Anterior cingulate cortex (tissue), 58 donors: ENCODE results near the gene TP63.

ENCODE experiments used
- DNase-seq, 58 donors: peaks; one replicate each; lab custom pipeline; 2025; lab: John Stamatoyannopoulos, UW

Gene TP63

GRCh38 chr3:189902230-189903186, 271.3 kb downstream of the TP63 start:
- DNase-seq, result no peak

- no peak for DNase-seq
These were observed 272.5 kb downstream of the TP63 start for GRCh38 chr3:189903562-189904250.

GRCh38 chr3:189907803-189908202, 276.6 kb downstream of the TP63 start:
- no peak for DNase-seq

- no peak for DNase-seq
These were observed 277.5 kb downstream of the TP63 start for GRCh38 chr3:189908646-189909045.

- no peak for DNase-seq
These were observed 277.9 kb downstream of the TP63 start for GRCh38 chr3:189909139-189909538.

GRCh38 chr3:189909573-189909972, 278.4 kb downstream of the TP63 start:
- no peak for DNase-seq

GRCh38 chr3:189911001-189911400, 279.8 kb downstream of the TP63 start:
- DNase-seq, result no peak

- DNase-seq, result no peak
These were observed 283.6 kb downstream of the TP63 start for GRCh38 chr3:189914799-189915198.

- no peak for DNase-seq
These were observed 290.6 kb downstream of the TP63 start for GRCh38 chr3:189921770-189922169.

- DNase-seq, result no peak
These were observed 297.0 kb downstream of the TP63 start for GRCh38 chr3:189927975-189928895.

- DNase-seq, result no peak
These were observed 305.2 kb downstream of the TP63 start for GRCh38 chr3:189936201-189936945.

- DNase-seq, result no peak
These were observed 306.3 kb downstream of the TP63 start for GRCh38 chr3:189937302-189938127.

- no peak for DNase-seq
These were observed 309.9 kb downstream of the TP63 start for GRCh38 chr3:189941125-189941524.

GRCh38 chr3:189941679-189942078, 310.5 kb downstream of the TP63 start:
- no peak for DNase-seq

- no peak for DNase-seq
These were observed 311.8 kb downstream of the TP63 start for GRCh38 chr3:189942948-189943347.

- DNase-seq, result no peak
These were observed 313.3 kb downstream of the TP63 start for GRCh38 chr3:189944285-189945145.

GRCh38 chr3:189945935-189946709, 314.9 kb downstream of the TP63 start:
- DNase-seq, result no peak
